ENCODE data around the gene CNOT6.
"Not testable (repeated sequence)": the region's sequence is repeated elsewhere in the genome, so short reads cannot be mapped to it uniquely, and the experiment has no call there.

Gene CNOT6

GRCh38 chr5:180492226-180492903 is 1.8 kb upstream of the CNOT6 start:
- H3K27ac Mint-ChIP-seq = no peak overlapping the region
- H3K4me3 Mint-ChIP-seq = no peak overlapping the region
- H3K36me3 Mint-ChIP-seq = peaks cover 3% of the 10 kb centered on the region
- no peaks in the 10 kb centered on the region for H3K27me3 Mint-ChIP-seq
- peaks cover 23% of the 10 kb centered on the region for H3K4me1 Mint-ChIP-seq
- no peaks in the 10 kb centered on the region for H3K9me3 Mint-ChIP-seq

- H3K27me3 Mint-ChIP-seq = no peaks in the 10 kb centered on the region
- peaks cover 3% of the 10 kb centered on the region for H3K36me3 Mint-ChIP-seq
Observed at GRCh38 chr5:180494510-180495181, 467 bp downstream of the CNOT6 start.

GRCh38 chr5:180495292-180495691 is 1.1 kb downstream of the CNOT6 start:
- H3K36me3 Mint-ChIP-seq = peaks cover 3% of the 10 kb centered on the region
- peaks cover 43% of the 10 kb centered on the region for H3K4me1 Mint-ChIP-seq
- peak overlapping the region; percentile 83 for H3K27ac Mint-ChIP-seq
- H3K4me3 Mint-ChIP-seq = peak overlapping the region; percentile 94
- no peaks in the 10 kb centered on the region for H3K9me3 Mint-ChIP-seq
- H3K27me3 Mint-ChIP-seq = no peaks in the 10 kb centered on the region

More at GRCh38 chr5:180494510-180495181, 467 bp downstream of the CNOT6 start:
- Mint-ChIP-seq H3K9me3 (no peaks in the 10 kb centered on the region), H3K27ac (peak overlapping the region; percentile 78), H3K4me3 (peak overlapping the region; percentile 94), H3K4me1 (peaks cover 38% of the 10 kb centered on the region)

- H3K4me1 Mint-ChIP-seq = peaks cover 43% of the 10 kb centered on the region
- H3K9me3 Mint-ChIP-seq = no peaks in the 10 kb centered on the region
- peaks cover 3% of the 10 kb centered on the region for H3K36me3 Mint-ChIP-seq
- H3K27me3 Mint-ChIP-seq = no peaks in the 10 kb centered on the region
- H3K27ac Mint-ChIP-seq = peak overlapping the region; percentile 41
- H3K4me3 Mint-ChIP-seq = peak overlapping the region; percentile 94
Observed at GRCh38 chr5:180495991-180496741, 2.0 kb downstream of the CNOT6 start.

- not testable (repeated sequence) for H3K27me3 Mint-ChIP-seq, H3K36me3 Mint-ChIP-seq, H3K9me3 Mint-ChIP-seq, H3K27ac Mint-ChIP-seq, H3K4me3 Mint-ChIP-seq
- H3K4me1 Mint-ChIP-seq = peaks cover 43% of the 10 kb centered on the region
Observed at GRCh38 chr5:180496806-180497205, 2.6 kb downstream of the CNOT6 start.

GRCh38 chr5:180497865-180498264 is 3.7 kb downstream of the CNOT6 start:
- not testable (repeated sequence) for H3K27me3 Mint-ChIP-seq, H3K27ac Mint-ChIP-seq, H3K36me3 Mint-ChIP-seq, H3K9me3 Mint-ChIP-seq
- Mint-ChIP-seq H3K4me3 (peak overlapping the region; percentile 4), H3K4me1 (peaks cover 39% of the 10 kb centered on the region)

GRCh38 chr5:180498378-180498777 is 4.2 kb downstream of the CNOT6 start:
- H3K4me3 Mint-ChIP-seq = peak overlapping the region; percentile 4
- H3K9me3 Mint-ChIP-seq = no peaks in the 10 kb centered on the region
- no peaks in the 10 kb centered on the region for H3K27me3 Mint-ChIP-seq
- H3K36me3 Mint-ChIP-seq = peaks cover 3% of the 10 kb centered on the region
- no peak overlapping the region for H3K27ac Mint-ChIP-seq
- peaks cover 36% of the 10 kb centered on the region for H3K4me1 Mint-ChIP-seq

- Mint-ChIP-seq H3K27me3 (no peaks in the 10 kb centered on the region), H3K4me3 (no peak overlapping the region), H3K9me3 (no peaks in the 10 kb centered on the region), H3K4me1 (peaks cover 43% of the 10 kb centered on the region), H3K27ac (no peak overlapping the region), H3K36me3 (peaks cover 3% of the 10 kb centered on the region)
Observed at GRCh38 chr5:180499684-180500083, 5.5 kb downstream of the CNOT6 start.

GRCh38 chr5:180500300-180500699 is 6.1 kb downstream of the CNOT6 start:
- not testable (repeated sequence) for H3K27me3 Mint-ChIP-seq, H3K4me3 Mint-ChIP-seq, H3K36me3 Mint-ChIP-seq, H3K27ac Mint-ChIP-seq, H3K9me3 Mint-ChIP-seq
- peaks cover 41% of the 10 kb centered on the region for H3K4me1 Mint-ChIP-seq

GRCh38 chr5:180507661-180508060 is 13.5 kb downstream of the CNOT6 start:
- Mint-ChIP-seq H3K36me3 (peaks cover 14% of the 10 kb centered on the region), H3K27ac (no peak overlapping the region), H3K9me3 (no peaks in the 10 kb centered on the region), H3K4me1 (peaks cover 41% of the 10 kb centered on the region), H3K4me3 (no peak overlapping the region), H3K27me3 (no peaks in the 10 kb centered on the region)

- Mint-ChIP-seq H3K27me3 (no peaks in the 10 kb centered on the region), H3K4me3 (no peak overlapping the region), H3K27ac (no peak overlapping the region)
Observed at GRCh38 chr5:180515294-180515693, 21.1 kb downstream of the CNOT6 start.

GRCh38 chr5:180515974-180516373 is 21.8 kb downstream of the CNOT6 start:
- not testable (repeated sequence) for H3K36me3 Mint-ChIP-seq, H3K27me3 Mint-ChIP-seq, H3K9me3 Mint-ChIP-seq, H3K27ac Mint-ChIP-seq, H3K4me3 Mint-ChIP-seq
- H3K4me1 Mint-ChIP-seq = peaks cover 60% of the 10 kb centered on the region

More at GRCh38 chr5:180515294-180515693, 21.1 kb downstream of the CNOT6 start:
- H3K9me3 Mint-ChIP-seq = no peaks in the 10 kb centered on the region
- H3K4me1 Mint-ChIP-seq = peaks cover 58% of the 10 kb centered on the region
- H3K36me3 Mint-ChIP-seq = peaks cover 8% of the 10 kb centered on the region

- Mint-ChIP-seq H3K4me1 (peaks cover 65% of the 10 kb centered on the region), H3K4me3 (no peak overlapping the region), H3K27ac (no peak overlapping the region), H3K27me3 (no peaks in the 10 kb centered on the region), H3K9me3 (no peaks in the 10 kb centered on the region), H3K36me3 (peaks cover 8% of the 10 kb centered on the region)
Observed at GRCh38 chr5:180516440-180516839, 22.3 kb downstream of the CNOT6 start.

GRCh38 chr5:180519098-180519497 is 24.9 kb downstream of the CNOT6 start:
- Mint-ChIP-seq H3K27ac (peak overlapping the region; percentile 30), H3K4me1 (peaks cover 84% of the 10 kb centered on the region), H3K36me3 (peaks cover 2% of the 10 kb centered on the region), H3K9me3 (no peaks in the 10 kb centered on the region), H3K4me3 (no peak overlapping the region), H3K27me3 (no peaks in the 10 kb centered on the region)

- H3K4me1 Mint-ChIP-seq = peaks cover 86% of the 10 kb centered on the region
- no peak overlapping the region for H3K4me3 Mint-ChIP-seq
- H3K27me3 Mint-ChIP-seq = no peaks in the 10 kb centered on the region
- no peak overlapping the region for H3K27ac Mint-ChIP-seq
- H3K9me3 Mint-ChIP-seq = no peaks in the 10 kb centered on the region
- no peaks in the 10 kb centered on the region for H3K36me3 Mint-ChIP-seq
Observed at GRCh38 chr5:180521101-180521500, 26.9 kb downstream of the CNOT6 start.

GRCh38 chr5:180521591-180521990 is 27.4 kb downstream of the CNOT6 start:
- Mint-ChIP-seq H3K4me3 (no peak overlapping the region), H3K4me1 (peaks cover 86% of the 10 kb centered on the region), H3K27ac (no peak overlapping the region), H3K36me3 (no peaks in the 10 kb centered on the region), H3K27me3 (no peaks in the 10 kb centered on the region), H3K9me3 (no peaks in the 10 kb centered on the region)
